ENCODE data around the gene COMT. TPM values are rescaled to one million over a fixed set of nuclear protein-coding genes. Genes with fewer than 3 reads are reported as not detected.

The COMT gene
- total RNA-seq, 6 donors from 2014 or later, result 136 to 475 (median 272) TPM

DNA sequence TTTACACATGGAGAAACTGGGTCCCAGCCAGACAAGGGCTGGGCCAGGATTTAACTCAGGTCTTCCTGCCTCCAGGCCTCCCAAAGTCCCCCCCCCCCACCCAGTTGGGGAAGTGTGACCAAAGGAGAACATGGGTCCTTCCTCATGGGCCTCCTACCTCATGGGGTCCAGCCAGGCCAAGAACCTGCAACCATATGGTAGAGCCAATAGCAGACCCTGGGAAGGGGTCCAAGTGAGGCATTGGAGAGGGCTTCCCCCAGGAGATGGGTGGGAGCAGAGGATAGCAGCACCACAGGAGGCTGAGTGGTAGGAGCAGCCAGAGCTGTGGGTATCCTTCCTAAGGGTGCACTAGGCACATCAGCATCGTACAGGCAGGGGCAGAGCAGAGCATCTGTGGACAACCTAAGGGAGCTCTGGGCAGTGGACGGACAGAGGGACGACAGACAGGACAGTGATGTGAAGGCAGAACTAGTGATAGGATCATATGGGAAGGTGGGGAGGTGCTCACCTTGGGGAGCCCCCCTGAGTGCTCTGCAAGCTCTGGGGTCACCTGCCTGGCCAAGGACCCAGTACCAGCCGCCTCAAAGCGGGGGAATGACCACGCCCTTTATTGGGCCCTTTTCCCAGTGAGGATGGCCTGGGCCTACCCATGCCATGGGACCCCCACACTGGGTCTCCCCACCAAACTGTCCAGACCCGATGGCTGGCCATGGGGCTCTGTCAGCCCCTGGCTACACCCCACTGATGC, 70.6 kb downstream of the COMT start:
- H3K4me1 ChIP-seq, result peaks cover 8 to 25% (median 19%) of the 10 kb centered on the region in 4 donors
- no peak overlapping the region for H3K27ac ChIP-seq
- H3K36me3 ChIP-seq, result no peaks in the 10 kb centered on the region
- no peak for ATAC-seq (ENCODE audit: low FRiP score in 2 of 2)
- DNase-seq, result no peak
- 95% methylated on average over 5 to 7 of the region's 7 CpGs for WGBS, 2 donors
- H3K9me3 ChIP-seq, result no peaks in the 10 kb centered on the region
- H3K4me3 ChIP-seq, result no peak overlapping the region
- peaks cover 0 to 4% (median 0%) of the 10 kb centered on the region in 4 donors for H3K27me3 ChIP-seq
- TF ChIP-seq POLR2AphosphoS5 (IDR thresholded peaks at IDR 0.05) (no peak), POLR2A (IDR thresholded peaks at IDR 0.05) (no peak), EP300 (IDR thresholded peaks at IDR 0.05) (no peak)
- TF ChIP-seq, protein P1, sequence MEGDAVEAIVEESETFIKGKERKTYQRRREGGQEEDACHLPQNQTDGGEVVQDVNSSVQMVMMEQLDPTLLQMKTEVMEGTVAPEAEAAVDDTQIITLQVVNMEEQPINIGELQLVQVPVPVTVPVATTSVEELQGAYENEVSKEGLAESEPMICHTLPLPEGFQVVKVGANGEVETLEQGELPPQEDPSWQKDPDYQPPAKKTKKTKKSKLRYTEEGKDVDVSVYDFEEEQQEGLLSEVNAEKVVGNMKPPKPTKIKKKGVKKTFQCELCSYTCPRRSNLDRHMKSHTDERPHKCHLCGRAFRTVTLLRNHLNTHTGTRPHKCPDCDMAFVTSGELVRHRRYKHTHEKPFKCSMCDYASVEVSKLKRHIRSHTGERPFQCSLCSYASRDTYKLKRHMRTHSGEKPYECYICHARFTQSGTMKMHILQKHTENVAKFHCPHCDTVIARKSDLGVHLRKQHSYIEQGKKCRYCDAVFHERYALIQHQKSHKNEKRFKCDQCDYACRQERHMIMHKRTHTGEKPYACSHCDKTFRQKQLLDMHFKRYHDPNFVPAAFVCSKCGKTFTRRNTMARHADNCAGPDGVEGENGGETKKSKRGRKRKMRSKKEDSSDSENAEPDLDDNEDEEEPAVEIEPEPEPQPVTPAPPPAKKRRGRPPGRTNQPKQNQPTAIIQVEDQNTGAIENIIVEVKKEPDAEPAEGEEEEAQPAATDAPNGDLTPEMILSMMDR (IDR thresholded peaks at IDR 0.05), result no peak

DNA sequence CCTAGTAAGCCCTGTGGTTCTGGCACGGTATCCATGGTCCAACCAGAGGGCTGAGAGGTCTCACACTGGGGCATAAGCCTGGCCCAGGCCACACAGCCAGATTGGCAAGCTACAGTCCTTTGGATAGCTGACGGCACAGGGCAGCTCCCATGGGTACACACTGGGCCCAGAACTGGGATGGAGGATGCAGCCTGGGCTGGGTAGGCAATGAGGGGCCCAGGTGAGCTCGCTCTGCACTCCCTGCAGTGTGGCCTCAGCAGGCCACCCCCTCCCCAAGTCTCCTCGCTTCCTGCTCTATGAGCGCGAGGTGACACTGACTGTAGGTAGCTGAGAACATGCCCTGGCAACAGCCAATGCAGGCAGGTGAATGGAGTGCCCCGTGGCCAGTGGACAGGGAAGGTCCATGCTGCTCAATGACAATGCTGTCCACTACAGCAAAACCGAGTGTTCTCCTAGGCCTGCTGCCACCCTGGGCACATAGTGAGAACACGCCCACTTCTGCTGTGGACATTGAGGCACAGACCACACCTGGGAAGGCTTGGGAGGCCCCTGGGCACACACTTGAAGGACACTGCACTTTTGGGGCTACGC, 71.3 kb downstream of the COMT start:
- no peak for ATAC-seq (ENCODE audit: low FRiP score in 2 of 2)
- TF ChIP-seq EP300 (IDR thresholded peaks at IDR 0.05) (no peak), POLR2A (IDR thresholded peaks at IDR 0.05) (no peak), POLR2AphosphoS5 (IDR thresholded peaks at IDR 0.05) (no peak)
- TF ChIP-seq, protein P1 (IDR thresholded peaks at IDR 0.05), result no peak
- 93% methylated on average over 10 of the region's 10 CpGs; no CpG with 5 or more reads in 1 of the 2 donors for WGBS, 2 donors

DNA sequence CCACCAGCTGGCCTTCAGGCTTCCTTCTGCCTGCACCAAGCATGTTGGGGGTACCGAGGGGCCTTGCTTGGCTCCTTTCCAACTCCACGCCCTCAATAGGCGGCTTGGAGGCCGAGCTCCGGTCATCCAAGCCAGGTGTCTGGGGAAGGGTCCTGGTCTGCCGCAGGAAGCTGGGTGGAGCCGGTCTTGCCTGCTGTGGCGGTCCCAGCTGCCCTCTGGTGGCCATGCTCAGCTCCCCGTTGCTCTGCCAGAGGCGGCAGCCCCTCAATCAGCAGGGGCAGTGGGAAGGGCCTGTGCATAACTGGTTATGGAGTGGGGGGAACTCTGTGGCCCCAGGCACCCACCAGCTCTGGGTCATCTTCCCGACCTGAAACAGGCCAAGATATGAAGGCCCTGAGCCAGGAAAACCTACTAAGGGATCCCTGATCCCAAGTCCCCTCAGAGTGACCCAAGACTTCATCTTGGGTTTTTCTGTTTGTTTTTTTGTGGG, 71.9 kb downstream of the COMT start:
- Histone ChIP-seq H3K9me3 (no peaks in the 10 kb centered on the region), H3K27me3 (peaks cover 0 to 4% (median 0%) of the 10 kb centered on the region in 4 donors), H3K4me3 (no peak overlapping the region), H3K36me3 (no peaks in the 10 kb centered on the region), H3K27ac (no peak overlapping the region), H3K4me1 (peaks cover 11 to 32% (median 23%) of the 10 kb centered on the region in 4 donors)
- peak; percentile 55 to 84 for DNase-seq
- TF ChIP-seq, protein P1 (IDR thresholded peaks at IDR 0.05), result peak; percentile 62 to 87 (median 80)
- TF ChIP-seq POLR2AphosphoS5 (IDR thresholded peaks at IDR 0.05), result no peak
- WGBS, 2 donors, result 0 to 15% methylated on average over 1 to 8 of the region's 11 CpGs
- ATAC-seq (ENCODE audit: low FRiP score in 2 of 2), result peak in 1 of 2 donors; percentile 37

More for the DNA sequence above, 71.3 kb downstream of the COMT start:
- no peak overlapping the region for H3K27ac ChIP-seq
- peaks cover 11 to 32% (median 23%) of the 10 kb centered on the region in 4 donors for H3K4me1 ChIP-seq
- no peaks in the 10 kb centered on the region for H3K36me3 ChIP-seq
- no peak for DNase-seq
- no peak overlapping the region for H3K4me3 ChIP-seq
- no peaks in the 10 kb centered on the region for H3K9me3 ChIP-seq
- H3K27me3 ChIP-seq, result peaks cover 0 to 4% (median 0%) of the 10 kb centered on the region in 4 donors

DNA sequence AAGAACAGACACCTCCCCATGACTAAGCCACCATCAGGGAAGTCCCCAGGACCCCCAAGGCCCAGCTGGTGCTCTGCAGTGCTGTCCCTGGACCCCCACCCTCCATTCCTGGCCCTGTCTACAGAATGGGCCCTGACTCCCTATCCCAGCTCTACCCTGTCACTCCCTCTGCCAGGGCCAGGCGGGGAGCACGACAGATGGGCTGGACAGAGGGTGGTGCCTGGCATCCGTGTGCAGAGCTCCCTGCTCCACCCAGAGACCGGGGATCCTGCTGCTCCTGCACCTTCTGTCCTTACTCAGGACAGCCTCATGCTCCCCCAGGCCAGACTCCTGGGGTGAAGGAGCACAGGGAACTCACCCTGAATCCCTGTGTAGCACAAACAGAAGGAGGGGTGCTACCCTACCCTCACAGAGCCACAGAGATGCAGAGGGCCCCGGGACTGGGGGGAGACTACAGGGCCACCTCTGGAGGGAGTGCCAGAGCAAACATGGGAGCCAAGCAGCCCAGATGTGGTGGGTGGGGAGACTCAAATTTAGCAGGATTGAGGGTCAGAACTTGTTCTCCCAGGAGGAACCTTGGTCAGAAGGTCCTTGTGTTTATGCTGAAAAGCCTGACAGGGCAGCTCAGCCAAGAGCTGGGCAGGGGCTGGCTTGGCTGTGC, 73.1 kb downstream of the COMT start:
- Histone ChIP-seq H3K9me3 (no peaks in the 10 kb centered on the region), H3K4me1 (peaks cover 11 to 32% (median 23%) of the 10 kb centered on the region in 4 donors), H3K27me3 (peaks cover 0 to 4% (median 0%) of the 10 kb centered on the region in 4 donors), H3K27ac (no peak overlapping the region), H3K4me3 (no peak overlapping the region), H3K36me3 (no peaks in the 10 kb centered on the region)
- no peak for TF ChIP-seq EP300 (IDR thresholded peaks at IDR 0.05)
- no peak for TF ChIP-seq POLR2A (IDR thresholded peaks at IDR 0.05)
- DNase-seq (no peak), ATAC-seq (ENCODE audit: low FRiP score in 2 of 2) (no peak)
- WGBS, 2 donors, result 38 to 76% methylated on average over 1 to 5 of the region's 5 CpGs

DNA sequence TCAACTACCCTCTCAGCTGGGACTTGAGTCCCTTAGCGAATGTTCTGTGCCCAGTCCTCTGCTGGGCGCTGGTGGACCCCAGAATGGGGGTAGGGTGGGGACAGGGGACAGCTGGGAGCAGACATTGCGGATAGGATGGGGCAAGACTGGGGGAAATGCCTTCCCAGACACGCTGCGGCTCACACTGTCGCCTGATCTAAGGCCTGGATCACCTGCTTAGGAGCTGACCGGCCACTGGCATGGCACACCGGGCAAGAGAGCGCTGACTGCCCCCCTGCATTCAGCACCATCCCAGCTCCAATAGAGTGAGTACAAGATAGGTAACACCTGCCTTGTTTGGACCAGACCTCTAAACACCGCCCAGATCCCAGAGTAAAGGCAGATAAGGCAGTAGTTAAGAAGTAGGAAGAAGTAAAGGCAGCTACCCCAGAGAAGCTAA, 73.6 kb downstream of the COMT start:
- Histone ChIP-seq H3K9me3 (no peaks in the 10 kb centered on the region), H3K4me3 (no peak overlapping the region)
- TF ChIP-seq EP300 (IDR thresholded peaks at IDR 0.05), result no peak
- TF ChIP-seq, protein P1 (IDR thresholded peaks at IDR 0.05), result no peak
- no peak for TF ChIP-seq POLR2A (IDR thresholded peaks at IDR 0.05)
- no peak for TF ChIP-seq POLR2AphosphoS5 (IDR thresholded peaks at IDR 0.05)

More for the DNA sequence above, 73.6 kb downstream of the COMT start:
- Histone ChIP-seq H3K36me3 (no peaks in the 10 kb centered on the region), H3K27me3 (peaks cover 0 to 4% (median 0%) of the 10 kb centered on the region in 4 donors), H3K27ac (no peak overlapping the region), H3K4me1 (peaks cover 11 to 34% (median 24%) of the 10 kb centered on the region in 4 donors)
- DNase-seq, result no peak
- no peak for ATAC-seq (ENCODE audit: low FRiP score in 2 of 2)
- WGBS, 2 donors, result 89 to 94% methylated on average over 10 of the region's 10 CpGs

All from upper lobe of left lung (tissue), 6 donors.